GM19468 (cell line): ENCODE measurements around the gene TRAPPC2L.
"Not testable (repeated sequence)": the region's sequence is repeated elsewhere in the genome, so short reads cannot be mapped to it uniquely, and the experiment has no call there.

Experiments used
- ATAC-seq: cut with Tn5 transposase; IDR thresholded peaks from one replicate; pipeline ENCODE4 v1.9.1; 2021; ENCODE audit warnings: mild to moderate bottlenecking, moderate library complexity, moderate number of reproducible peaks; ENCODE audit not compliant: unreplicated experiment; ENCODE audit errors: extremely low read depth

TRAPPC2L gene

DNA sequence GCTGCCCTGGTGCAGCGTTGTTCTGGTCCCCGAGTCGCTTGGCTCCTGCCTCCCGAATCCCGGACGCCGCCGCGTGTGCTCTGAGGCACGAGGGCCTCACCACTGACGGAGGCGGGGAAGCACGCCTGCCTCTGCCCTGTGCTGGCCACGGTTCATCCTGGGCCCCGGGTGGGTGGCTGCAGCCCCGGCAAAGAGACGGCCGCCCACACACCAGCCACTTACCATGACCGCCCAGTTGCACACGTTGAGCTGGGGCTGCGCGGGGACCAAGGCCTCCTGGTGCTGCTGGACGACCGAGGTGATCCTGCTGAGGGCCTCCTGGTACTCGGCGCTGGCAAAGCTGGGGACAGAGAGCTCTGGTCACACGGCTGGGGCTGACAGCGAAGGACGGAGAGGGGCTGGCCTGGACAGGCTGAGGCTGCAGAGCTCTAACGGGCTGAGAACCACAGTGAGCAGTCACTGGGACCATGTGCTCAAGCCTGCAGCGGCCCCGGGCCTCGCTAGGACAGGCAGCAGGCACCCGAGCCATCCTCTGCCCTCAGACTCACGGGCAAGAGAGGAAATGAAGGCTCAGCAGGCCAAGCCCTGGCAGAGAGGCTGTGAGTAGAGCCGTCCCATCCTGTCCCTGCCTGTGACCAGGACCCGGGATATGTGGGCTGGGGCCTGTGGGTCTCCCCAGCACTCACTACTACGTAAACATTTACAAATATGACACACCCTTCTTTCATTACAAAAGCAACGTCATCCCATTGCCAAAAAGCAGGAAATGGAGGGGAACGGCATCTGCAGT, 38.9 kb upstream of the TRAPPC2L start:
- no peak for ATAC-seq

DNA sequence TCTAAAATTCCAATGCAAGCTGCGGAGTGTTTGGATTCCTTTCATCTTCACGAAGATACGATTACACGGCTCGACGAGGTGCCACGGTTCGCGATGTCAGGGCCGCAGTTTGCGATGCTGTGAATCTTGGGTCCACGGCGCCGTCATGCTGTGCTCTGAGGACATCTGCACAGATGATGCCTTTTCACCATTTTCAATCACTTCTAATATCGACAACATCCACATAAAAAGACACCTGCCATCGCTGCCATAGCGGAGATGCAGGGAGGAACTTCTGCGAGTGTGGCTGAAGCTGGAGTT, 38.4 kb upstream of the TRAPPC2L start:
- ATAC-seq, result no peak

DNA sequence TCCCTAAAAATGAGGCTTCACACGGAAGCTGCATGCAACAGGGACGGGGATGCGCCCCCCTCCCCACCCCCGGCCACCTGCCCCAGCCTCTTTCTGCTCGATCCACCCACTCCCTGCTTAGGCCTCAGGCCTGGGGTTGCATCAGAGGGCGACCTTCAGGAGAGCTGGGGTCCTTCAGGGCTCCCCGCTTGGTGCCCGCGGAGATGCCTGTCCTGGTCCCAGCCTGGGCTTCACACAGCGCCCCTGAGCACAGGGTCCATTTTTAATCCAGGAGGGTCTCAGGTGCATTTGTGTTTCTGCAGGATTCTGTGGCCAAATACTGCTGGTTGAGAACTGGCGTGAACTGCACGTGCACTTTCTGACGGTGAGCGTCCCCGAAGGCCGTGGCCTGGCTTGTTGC, 37.8 kb upstream of the TRAPPC2L start:
- no peak for ATAC-seq

DNA sequence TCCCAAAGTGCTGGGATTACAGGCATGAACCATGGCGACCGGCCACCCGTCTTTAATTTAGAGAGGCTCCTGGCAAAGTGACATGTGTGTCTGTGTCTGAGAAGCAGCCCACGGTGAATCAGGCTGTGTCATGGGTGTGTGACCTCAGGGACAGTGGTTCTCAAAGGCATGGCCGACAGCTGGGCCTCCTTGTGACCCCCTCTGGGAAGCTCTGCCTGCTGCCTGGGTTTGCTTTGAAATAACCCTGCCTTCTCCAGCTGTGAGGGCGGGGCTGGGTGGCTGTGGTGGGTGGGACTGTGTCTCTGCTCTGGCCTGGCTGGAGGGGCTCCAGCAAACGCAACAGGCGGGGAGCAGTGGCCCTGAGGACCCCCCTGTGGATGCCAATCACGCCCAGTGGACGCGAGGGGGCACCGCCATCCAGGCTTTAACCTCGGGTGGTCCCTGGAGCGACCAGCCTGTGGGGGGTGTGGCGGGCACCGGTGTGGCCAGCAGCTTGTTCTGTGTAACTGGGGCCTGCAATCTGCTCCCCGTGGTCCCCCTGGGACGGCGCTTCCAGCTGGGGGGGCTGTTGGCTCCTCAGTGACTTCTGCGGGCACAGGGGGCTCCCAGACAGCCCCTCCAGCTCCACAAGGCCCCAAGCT, 36.4 kb upstream of the TRAPPC2L start:
- no peak for ATAC-seq

DNA sequence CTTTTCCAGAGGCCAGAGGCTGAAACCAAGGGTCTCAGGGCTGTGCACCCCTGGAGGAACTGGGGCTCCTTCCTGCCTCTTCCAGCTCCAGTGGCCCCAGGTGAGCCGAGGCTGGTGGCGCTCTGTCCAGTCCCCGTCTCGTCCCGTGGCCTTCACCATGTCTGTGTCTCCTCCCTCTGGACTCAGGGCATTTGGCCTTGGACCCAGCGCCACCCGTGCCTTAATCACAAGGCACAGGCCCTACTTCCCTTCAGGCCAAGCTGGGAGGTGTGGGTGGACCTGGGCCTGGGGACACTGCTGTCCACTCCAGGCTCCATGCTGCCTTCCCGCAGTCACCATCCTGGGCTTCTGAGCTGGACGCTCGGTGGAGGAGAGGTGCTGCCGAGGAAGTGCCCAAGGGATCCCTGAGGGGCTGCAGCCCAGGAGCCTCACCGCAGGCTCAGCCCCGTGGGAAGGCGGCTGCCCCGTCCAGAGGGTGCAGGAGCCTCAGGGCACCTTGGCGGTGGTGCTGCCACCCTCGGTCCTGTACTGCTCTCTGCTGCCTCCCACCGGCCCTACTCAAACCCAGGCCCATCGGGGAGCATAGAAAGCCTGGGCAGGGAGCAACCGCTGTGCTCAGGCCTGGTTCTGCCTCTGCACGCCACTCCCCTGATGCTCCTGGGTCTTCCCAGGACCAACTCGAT, 35.6 kb upstream of the TRAPPC2L start:
- ATAC-seq, result no peak

DNA sequence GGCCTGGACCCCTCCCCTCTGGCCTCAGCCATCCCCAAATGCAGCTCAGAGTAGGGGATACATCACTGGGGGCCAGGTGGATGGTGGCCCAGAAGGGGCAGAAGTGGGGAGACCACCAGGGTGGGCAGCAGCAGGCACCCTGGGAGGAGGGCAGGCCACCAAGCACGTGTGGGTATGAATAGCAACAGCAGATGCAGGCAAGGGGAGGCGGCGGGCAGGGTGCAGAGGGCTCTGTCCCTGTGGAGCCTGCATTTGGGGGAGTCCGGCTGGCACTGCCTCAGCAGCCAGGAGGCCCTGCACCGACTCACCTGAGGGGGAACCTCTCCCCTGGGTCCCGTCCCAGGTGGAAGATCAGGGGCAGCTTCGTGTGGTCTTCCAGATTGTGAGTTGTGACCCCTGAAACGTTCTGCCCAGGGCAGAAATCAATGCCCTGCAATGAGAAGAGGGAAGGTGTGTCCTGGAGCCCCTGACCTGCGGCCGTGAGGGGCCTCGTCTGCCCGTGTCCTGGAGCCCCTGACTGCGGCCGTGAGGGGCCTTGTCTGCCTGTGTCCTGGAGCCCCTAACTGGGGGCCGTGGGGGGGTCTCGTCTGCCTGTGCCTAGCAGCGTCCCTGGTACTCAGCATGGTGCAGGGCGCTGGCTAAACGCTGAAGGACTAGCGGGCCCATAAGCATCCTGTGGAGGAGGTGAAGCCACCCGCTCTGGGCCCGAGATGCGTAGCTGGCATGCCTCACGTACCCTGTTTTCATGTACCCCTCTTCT, 34.5 kb upstream of the TRAPPC2L start:
- ATAC-seq, result no peak

DNA sequence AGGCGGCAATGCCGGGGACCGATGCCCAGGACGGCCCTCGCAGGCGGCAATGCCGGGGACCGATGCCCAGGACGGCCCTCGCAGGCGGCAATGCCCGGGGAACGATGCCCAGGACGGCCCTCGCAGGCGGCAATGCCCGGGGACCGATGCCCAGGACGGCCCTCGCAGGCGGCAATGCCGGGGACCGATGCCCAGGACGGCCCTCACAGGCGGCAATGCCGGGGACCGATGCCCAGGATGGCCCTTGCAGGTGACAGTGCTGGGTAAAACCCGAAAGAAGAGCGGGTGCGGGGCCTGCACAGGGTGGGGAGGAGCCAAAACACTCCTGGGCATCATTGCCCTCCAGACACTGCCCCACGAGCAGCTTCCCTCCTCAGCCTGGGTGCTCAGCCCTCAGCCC, 33.3 kb upstream of the TRAPPC2L start:
- not testable (repeated sequence) for ATAC-seq

DNA sequence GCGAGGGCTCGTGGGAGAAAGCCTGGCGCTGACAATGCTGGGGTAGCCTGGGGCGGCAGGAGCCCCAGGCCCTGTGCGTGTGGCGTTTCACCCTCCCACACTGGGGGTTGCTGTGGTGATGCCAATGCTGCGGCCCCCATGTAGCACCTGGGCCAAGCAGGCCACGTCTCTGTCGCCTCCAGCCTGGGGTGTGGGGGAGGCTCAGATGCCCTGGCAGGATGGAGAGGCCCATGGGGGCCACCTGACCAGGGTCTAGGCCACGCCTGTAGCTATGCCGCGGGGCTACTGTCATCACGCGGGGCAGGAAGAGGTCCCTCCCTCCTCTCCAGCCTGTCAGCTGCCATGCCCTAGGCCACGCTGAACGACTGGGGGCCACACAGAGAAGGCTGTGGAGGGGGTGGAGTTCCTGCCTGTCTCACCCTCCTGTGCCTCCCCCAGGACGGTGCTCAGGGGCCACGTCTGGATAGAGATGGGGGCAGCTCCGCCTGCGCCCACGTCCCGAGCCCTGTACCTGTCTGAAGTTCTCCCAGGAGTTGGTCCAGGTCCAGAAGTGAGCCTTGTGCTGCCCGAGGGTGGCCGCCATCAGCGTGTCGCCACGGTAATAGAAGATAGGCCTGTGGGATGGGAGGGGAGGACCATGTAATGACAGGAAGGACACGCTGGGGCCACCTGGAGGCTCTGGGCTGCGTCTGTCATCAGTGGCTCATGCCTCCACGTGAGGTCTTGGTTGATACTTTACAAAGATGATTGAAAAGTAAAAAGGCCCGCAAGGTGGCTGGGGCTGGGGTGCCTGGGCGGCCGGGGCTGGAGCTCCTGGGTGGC, 32.5 kb upstream of the TRAPPC2L start:
- no peak for ATAC-seq

DNA sequence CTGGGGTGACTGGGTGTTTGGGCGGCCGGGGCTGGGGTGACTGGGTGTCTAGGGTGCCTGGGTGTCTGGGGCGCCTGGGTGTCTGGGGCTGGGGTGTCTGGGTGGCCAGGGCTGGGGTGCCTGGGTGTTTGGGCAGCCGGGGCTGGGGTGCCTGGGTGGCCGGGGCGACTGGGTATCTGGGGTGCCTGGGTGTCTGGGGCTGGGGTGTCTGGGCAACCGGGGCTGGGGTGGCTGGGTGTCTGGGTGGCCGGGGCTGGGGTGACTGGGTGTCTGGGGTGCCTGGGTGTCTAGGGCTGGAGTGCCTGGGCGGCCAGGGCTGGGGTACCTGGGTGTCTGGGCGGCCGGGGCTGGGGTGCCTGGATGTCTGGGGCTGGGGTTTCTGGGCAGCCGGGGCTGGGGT, 31.8 kb upstream of the TRAPPC2L start:
- ATAC-seq, result no peak

DNA sequence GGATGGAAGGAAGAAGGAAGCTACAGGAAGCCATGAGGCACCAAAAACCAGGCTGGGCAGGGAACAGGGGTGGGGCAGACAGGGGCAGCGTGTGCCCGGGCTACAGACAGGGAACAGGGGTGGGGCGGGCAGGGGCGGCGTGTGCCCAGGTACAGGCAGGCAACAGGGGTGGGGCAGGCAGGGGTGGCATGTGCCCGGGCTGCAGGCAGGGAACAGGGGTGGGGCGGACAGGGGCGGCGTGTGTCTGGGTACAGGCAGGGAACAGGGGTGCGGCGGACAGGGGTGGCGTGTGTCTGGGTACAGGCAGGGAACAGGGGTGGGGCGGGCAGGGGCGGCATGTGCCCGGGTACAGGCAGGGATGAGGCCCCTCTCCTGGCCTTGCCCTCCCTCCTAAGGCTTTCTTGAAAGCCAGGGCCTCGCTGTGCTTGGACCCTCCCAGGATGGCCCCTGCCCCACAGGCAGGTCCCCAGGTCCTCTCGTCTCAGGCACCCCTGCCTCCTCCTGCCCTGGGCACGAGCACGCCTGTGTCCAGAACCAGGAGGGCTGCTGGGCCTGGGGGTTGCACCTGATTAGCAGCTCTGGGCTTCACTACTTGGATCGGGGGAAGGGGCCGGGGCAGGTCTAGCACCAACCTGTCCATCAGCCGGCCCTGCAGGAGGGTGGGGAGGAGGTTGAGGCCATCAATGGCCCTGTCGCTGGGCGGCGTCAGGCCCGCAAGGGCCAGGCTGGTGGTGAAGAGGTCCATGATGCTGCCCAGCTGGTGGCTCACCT, 30.7 kb upstream of the TRAPPC2L start:
- ATAC-seq, result no peak

DNA sequence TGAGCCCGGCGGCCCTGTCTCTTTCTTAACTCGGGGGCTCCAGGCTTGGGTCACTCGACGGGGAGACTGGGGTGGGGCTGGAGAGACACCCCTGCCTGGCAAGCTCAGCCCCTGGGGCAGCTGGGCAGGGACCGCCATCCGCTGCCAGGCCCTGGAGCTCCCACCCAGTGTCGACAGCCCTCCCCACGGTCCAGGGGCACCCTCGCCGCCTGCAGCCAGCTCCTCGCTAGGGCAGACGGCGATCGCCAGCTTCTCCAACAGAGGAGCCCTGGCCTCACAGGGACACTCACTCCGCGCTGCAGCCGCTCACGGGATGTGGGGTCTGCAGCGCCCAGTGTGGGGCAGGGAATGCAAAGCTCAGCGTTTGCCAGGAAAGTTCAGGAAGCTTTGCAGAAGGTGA, 29.2 kb upstream of the TRAPPC2L start:
- no peak for ATAC-seq

DNA sequence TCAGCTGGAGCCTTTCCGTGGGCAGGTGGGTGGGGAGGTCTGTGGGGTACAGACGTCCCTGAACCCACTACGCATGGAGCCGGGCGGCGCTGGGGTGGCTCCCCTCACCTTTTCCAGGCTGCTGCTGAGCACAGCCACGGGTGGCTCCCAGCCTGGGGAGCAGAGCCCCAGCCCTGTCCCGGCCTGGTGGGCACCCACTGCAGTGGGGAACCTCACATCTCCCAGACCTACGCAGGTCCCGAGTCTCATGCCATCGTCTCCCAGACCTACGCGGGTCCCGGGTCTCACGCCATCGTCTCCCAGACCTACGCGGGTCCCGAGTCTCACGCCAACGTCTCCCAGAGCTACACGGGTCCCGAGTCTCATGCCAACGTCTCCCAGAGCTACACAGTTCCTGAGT, 28.2 kb upstream of the TRAPPC2L start:
- ATAC-seq, result no peak

DNA sequence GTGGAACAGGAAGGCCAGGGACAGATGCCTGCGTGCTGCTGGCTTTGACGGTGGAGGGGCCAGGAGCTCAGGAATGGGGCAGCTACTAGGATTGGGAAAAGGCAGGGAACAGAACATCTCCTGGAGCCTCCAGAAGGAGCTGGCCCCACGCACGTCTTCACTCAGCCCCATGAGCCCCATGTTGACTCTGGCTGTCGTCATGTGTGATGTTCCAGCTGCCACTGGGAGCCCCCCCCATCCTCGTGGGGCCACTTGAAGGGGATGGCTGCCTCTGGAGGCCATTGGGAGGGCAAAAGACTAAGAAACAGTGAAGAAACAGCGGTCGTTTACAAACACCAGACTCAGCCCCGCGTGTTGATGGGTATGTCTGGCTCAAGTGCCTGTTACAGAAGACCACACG, 26.7 kb upstream of the TRAPPC2L start:
- ATAC-seq, result no peak

DNA sequence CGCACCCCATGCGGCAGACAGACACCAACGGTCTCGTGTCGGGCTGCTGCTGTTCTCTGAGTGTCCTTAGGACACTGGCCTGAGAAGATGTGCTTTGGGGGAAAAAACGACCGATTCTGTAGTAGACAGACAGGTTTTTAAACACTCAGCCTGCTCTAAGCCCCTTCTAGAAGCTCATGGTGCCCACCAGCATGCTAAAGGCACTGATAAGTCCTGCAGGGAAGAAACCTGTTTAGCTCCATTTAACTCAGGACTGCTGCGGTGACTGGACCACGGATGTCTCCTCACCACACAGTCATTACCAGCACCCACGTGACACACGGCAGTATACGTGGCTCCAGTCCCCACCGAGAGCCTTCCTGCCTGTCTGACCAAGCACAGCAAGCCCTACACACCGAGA, 26.1 kb upstream of the TRAPPC2L start:
- ATAC-seq, result no peak

DNA sequence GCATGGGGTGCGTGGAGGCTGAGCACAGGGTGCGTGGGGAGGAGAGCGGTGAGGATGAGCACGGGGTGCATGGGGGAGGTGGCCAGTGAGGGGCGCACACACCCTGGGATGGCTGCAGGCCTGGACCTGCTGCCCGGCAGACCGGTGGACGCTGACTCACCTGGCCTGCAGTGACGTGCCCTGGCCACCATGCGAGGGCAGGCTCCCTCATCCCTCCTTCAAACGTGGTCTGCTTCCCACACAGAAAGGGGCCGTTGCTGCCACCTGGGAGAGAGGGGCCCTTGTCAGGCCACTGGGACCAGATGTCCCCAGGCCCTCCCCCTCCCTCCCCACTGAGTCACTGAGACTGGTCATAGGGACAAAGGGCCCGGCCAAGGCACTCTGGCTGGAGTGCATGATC, 25.1 kb upstream of the TRAPPC2L start:
- ATAC-seq, result no peak

DNA sequence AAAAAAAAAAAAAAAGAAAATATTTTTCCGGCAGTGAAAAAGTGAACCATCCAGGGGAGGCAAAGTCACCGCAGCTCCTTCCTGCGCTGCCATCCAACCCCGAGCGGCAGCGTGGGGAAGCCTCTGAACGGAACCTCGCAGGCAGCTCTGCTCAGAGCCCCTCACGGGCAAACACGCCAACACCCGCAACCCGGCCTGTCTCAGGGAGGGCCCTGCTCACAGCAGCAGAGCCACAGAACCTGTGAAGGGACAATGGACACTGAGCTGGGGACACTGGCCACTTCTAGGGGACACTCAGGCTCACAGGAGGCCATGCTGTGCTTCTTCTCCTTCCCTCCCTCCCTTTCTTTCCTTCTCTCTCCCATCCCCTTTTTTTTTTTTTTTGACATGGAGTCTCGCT, 23.8 kb upstream of the TRAPPC2L start:
- no peak for ATAC-seq

DNA sequence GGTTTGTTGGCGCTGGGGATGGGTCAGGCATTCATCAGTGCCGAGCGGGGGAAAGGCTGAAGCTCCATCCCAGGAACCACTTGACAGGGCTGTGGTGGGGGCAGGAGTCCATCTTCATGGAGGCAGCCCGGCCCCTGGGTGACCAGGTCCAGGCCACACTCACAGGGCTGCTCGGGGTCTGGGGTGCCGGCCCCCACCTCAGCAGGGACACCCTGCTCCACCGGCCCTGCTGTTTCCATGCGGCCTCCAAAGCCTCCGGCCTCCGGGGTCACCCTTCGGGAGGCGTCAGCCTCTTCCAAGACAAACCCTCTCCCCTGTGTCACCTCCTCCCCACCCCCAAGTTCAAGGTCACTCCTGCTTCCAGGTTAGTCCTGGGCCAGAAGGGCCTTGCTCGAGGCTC, 22.3 kb upstream of the TRAPPC2L start:
- no peak for ATAC-seq

DNA sequence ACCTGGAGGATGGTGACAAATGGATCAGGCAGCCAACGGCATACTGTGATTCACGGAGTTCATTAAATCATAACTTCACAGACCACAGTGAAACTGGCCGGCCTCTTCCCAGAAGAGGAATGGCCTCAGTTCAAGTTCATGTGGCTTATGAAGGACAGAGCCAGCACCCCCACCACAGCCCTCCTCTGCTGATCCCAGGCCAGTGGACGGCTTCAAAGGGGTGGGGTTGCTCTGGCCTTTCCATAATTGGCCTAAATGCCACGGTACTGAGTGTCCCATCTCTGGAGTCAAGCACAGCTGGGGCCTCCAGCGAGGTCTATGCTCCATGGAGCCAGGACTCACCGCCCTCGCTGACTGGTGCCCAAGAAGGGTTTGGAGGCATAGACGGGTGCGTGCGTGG, 21.5 kb upstream of the TRAPPC2L start:
- ATAC-seq, result no peak

DNA sequence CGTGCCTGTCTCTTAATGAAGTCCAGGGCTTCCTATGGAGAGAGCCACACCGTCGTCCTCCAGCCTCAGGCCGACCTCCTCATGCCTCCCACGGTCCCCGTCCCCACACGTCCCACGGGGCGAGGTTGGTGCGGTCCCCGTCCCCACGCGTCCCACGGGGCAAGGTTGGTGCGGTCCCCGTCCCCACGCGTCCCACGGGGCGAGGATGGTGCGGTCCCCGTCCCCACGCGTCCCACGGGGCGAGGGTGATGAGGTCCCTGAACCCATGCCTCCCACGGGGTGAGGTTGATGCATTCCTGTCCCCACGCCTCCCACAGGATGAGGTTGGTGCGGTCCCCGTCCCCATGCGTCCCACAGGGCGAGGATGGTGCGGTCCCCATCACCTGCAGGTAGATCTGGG, 21.1 kb upstream of the TRAPPC2L start:
- no peak for ATAC-seq
